ENCODE data around the gene GPN3. TPM values are rescaled to one million over a fixed set of nuclear protein-coding genes. Genes with fewer than 3 reads are reported as not detected.
A peak's percentile ranks its signal among the peaks of the same experiment; 100 is the strongest.
"Not testable (repeated sequence)": the region's sequence is repeated elsewhere in the genome, so short reads cannot be mapped to it uniquely, and the experiment has no call there.

Gene GPN3
- 3.6 TPM for total RNA-seq

- Histone ChIP-seq H3K4me1 (ENCODE audit: insufficient read depth, low read length) (peaks cover 27% of the 10 kb centered on the region), H3K4me3 (ENCODE audit: low read length) (peak within 1 kb of the TSS; percentile 88), H3K9me3 (ENCODE audit: low read depth, low read length) (no peaks in the 10 kb centered on the region), H3K27me3 (ENCODE audit: insufficient read depth, low read length) (no peaks in the 10 kb centered on the region)
Observed at GRCh38 chr12:110468214-110469048, at the start of gene GPN3, which contains the start of gene FAM216A. Gene GPN3, minus strand, starts transcription at chr12:110468257. Its CDS starts 54 bp downstream, at chr12:110468203. Gene FAM216A, plus strand, starts transcription at chr12:110468845. Its CDS starts 31 bp downstream, at chr12:110468876.

DNA sequence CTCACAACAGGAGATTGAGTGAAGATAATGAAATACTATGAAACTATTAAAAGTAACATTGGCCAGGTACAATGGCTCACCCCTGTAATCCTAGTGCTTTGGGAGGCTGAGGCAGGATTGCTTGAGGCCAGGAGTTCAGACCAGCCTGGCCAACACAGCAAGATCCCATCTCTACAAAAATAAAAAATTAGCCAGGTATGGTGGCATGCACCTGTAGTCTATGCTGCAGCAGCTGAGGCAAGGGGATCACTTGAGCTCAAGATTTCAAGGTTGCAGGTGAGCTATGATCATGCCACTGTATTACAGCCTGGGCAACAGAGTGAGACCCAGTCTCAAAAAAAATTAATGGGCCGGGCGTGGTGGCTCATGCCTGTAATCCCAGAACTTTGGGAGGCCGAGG, 48.9 kb upstream of the GPN3 start:
- Histone ChIP-seq H3K9me3 (ENCODE audit: low read depth, low read length) (no peaks in the 10 kb centered on the region), H3K4me3 (ENCODE audit: low read length) (no peak overlapping the region), H3K4me1 (ENCODE audit: insufficient read depth, low read length) (no peaks in the 10 kb centered on the region), H3K27me3 (ENCODE audit: insufficient read depth, low read length) (no peaks in the 10 kb centered on the region)

- no peaks in the 10 kb centered on the region for H3K9me3 ChIP-seq (ENCODE audit: low read depth, low read length)
- H3K27me3 ChIP-seq (ENCODE audit: insufficient read depth, low read length): no peaks in the 10 kb centered on the region
- H3K4me3 ChIP-seq (ENCODE audit: low read length): no peak overlapping the region
- H3K4me1 ChIP-seq (ENCODE audit: insufficient read depth, low read length): no peaks in the 10 kb centered on the region
Observed at GRCh38 chr12:110514363-110514762, 46.3 kb upstream of the GPN3 start.

DNA sequence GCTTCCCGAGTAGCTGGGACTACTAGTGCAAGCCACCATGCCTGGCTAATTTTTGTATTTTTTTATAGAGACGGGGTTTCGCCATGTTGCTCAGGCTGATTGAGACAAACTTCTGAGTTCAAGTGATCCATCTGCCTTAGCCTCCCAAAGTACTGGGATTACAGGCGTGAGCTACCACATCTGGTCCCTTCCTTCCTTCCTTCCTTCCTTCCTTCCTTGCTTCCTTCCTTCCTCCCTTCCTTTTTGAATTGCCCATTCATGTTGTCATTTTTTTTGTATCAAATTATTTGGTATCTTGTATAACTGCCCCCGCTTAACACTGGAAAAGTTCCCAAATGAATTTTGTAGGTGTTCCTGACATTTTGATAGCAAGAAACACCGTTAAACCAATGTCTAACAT, 45.8 kb upstream of the GPN3 start:
- Histone ChIP-seq H3K9me3 (ENCODE audit: low read depth, low read length) (no peaks in the 10 kb centered on the region), H3K4me1 (ENCODE audit: insufficient read depth, low read length) (no peaks in the 10 kb centered on the region), H3K27me3 (ENCODE audit: insufficient read depth, low read length) (no peaks in the 10 kb centered on the region), H3K4me3 (ENCODE audit: low read length) (no peak overlapping the region)

DNA sequence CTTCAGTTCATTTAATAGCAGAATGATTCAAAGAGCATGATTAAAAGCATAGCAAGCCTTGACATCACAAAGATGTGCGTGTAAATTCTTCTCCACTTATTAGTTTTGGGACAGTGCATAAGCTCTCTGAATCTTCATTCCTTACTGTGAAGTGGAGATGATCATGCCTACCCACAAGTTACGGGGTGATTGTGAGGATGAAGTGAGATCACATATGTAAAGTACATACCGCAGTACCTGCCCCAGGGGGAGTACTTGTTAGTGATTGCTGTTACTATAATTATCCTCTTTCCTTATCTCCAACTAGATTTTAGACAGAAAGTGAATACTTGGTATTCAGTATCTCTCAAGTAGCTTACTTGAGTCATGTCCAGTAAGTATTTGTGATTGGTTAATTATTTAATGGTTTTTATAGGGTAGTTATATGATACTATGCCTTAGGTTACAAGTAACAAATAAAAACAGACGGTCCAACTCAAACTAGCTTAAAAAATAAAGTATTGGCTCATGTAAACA, 40.1 kb upstream of the GPN3 start:
- H3K4me1 ChIP-seq (ENCODE audit: insufficient read depth, low read length): no peaks in the 10 kb centered on the region
- no peak overlapping the region for H3K4me3 ChIP-seq (ENCODE audit: low read length)
- H3K9me3 ChIP-seq (ENCODE audit: low read depth, low read length): no peaks in the 10 kb centered on the region
- H3K27me3 ChIP-seq (ENCODE audit: insufficient read depth, low read length): no peaks in the 10 kb centered on the region

- no peaks in the 10 kb centered on the region for H3K27me3 ChIP-seq (ENCODE audit: insufficient read depth, low read length)
- no peak overlapping the region for H3K4me3 ChIP-seq (ENCODE audit: low read length)
- peaks cover 20% of the 10 kb centered on the region for H3K4me1 ChIP-seq (ENCODE audit: insufficient read depth, low read length)
- no peaks in the 10 kb centered on the region for H3K9me3 ChIP-seq (ENCODE audit: low read depth, low read length)
Observed at GRCh38 chr12:110505332-110505731, 37.3 kb upstream of the GPN3 start.

- Histone ChIP-seq H3K4me3 (ENCODE audit: low read length) (no peak overlapping the region), H3K9me3 (ENCODE audit: low read depth, low read length) (no peaks in the 10 kb centered on the region), H3K4me1 (ENCODE audit: insufficient read depth, low read length) (peaks cover 31% of the 10 kb centered on the region), H3K27me3 (ENCODE audit: insufficient read depth, low read length) (no peaks in the 10 kb centered on the region)
Observed at GRCh38 chr12:110503432-110503831, 35.4 kb upstream of the GPN3 start.

- Histone ChIP-seq H3K9me3 (ENCODE audit: low read depth, low read length) (no peaks in the 10 kb centered on the region), H3K27me3 (ENCODE audit: insufficient read depth, low read length) (no peaks in the 10 kb centered on the region), H3K4me1 (ENCODE audit: insufficient read depth, low read length) (peaks cover 31% of the 10 kb centered on the region), H3K4me3 (ENCODE audit: low read length) (peak within 1 kb of the TSS; percentile 95)
Observed at GRCh38 chr12:110501752-110502738, 34.0 kb upstream of the GPN3 start, which contains the start of the genes RAD9B and VPS29. Gene RAD9B, plus strand, starts transcription at chr12:110502331. Its CDS starts 7 bp downstream, at chr12:110502338. Gene VPS29, minus strand, starts transcription at chr12:110502111. Its CDS starts 60 bp downstream, at chr12:110502051.

GRCh38 chr12:110501399-110501751, 33.3 kb upstream of the GPN3 start:
- Histone ChIP-seq H3K9me3 (ENCODE audit: low read depth, low read length) (no peaks in the 10 kb centered on the region), H3K4me3 (ENCODE audit: low read length) (peak overlapping the region; percentile 95), H3K4me1 (ENCODE audit: insufficient read depth, low read length) (peaks cover 31% of the 10 kb centered on the region), H3K27me3 (ENCODE audit: insufficient read depth, low read length) (no peaks in the 10 kb centered on the region)

- Histone ChIP-seq H3K4me3 (ENCODE audit: low read length) (no peak overlapping the region), H3K4me1 (ENCODE audit: insufficient read depth, low read length) (peaks cover 31% of the 10 kb centered on the region), H3K27me3 (ENCODE audit: insufficient read depth, low read length) (no peaks in the 10 kb centered on the region), H3K9me3 (ENCODE audit: low read depth, low read length) (no peaks in the 10 kb centered on the region)
Observed at GRCh38 chr12:110498984-110499706, 31.1 kb upstream of the GPN3 start.

GRCh38 chr12:110475426-110475825, 7.4 kb upstream of the GPN3 start:
- Histone ChIP-seq H3K27me3 (ENCODE audit: insufficient read depth, low read length) (no peaks in the 10 kb centered on the region), H3K4me3 (ENCODE audit: low read length) (no peak overlapping the region), H3K9me3 (ENCODE audit: low read depth, low read length) (no peaks in the 10 kb centered on the region), H3K4me1 (ENCODE audit: insufficient read depth, low read length) (no peaks in the 10 kb centered on the region)

GRCh38 chr12:110467847-110468213, 227 bp downstream of the GPN3 start:
- peaks cover 27% of the 10 kb centered on the region for H3K4me1 ChIP-seq (ENCODE audit: insufficient read depth, low read length)
- H3K27me3 ChIP-seq (ENCODE audit: insufficient read depth, low read length): no peaks in the 10 kb centered on the region
- H3K4me3 ChIP-seq (ENCODE audit: low read length): peak overlapping the region; percentile 88
- no peaks in the 10 kb centered on the region for H3K9me3 ChIP-seq (ENCODE audit: low read depth, low read length)

- no peaks in the 10 kb centered on the region for H3K9me3 ChIP-seq (ENCODE audit: low read depth, low read length)
- H3K27me3 ChIP-seq (ENCODE audit: insufficient read depth, low read length): no peaks in the 10 kb centered on the region
- H3K4me3 ChIP-seq (ENCODE audit: low read length): no peak overlapping the region
- H3K4me1 ChIP-seq (ENCODE audit: insufficient read depth, low read length): peaks cover 27% of the 10 kb centered on the region
Observed at GRCh38 chr12:110466791-110467190, 1.3 kb downstream of the GPN3 start.

- not testable (repeated sequence) for H3K27me3 ChIP-seq (ENCODE audit: insufficient read depth, low read length); H3K9me3 ChIP-seq (ENCODE audit: low read depth, low read length); H3K4me3 ChIP-seq (ENCODE audit: low read length)
- peaks cover 27% of the 10 kb centered on the region for H3K4me1 ChIP-seq (ENCODE audit: insufficient read depth, low read length)
Observed at GRCh38 chr12:110465765-110466164, 2.3 kb downstream of the GPN3 start.
